Hepatocyte (in vitro differentiated cells): Measurements from ENCODE around the gene PYURF. TPM values are rescaled to one million over a fixed set of nuclear protein-coding genes. Genes with fewer than 3 reads are reported as not detected.

ENCODE experiments used
- DNase-seq: peaks from one replicate; pipeline ENCODE4 v3.0.0-alpha.2; 2016; ENCODE audit warnings: low spot score
- H2AFZ ChIP-seq: fragments of 200-600 bp; sonication (generic); 2 replicates; pipeline ENCODE4 v1.6.0; 2016; ENCODE audit warnings: antibody characterized with exemption, mild to moderate bottlenecking
- H3K27ac ChIP-seq: fragments of 200-600 bp; sonication (generic); 2 replicates; pipeline ENCODE4 v1.5.1; 2016; ENCODE audit warnings: mild to moderate bottlenecking
- H3K27me3 ChIP-seq: fragments of 200-600 bp; sonication (generic); 2 replicates; pipeline ENCODE4 v1.6.1; 2016
- H3K36me3 ChIP-seq: fragments of 200-600 bp; sonication (generic); replicated peaks from 2 replicates; pipeline ENCODE4 v1.5.1; 2016; ENCODE audit warnings: low read depth; ENCODE audit not compliant: insufficient read depth
- H3K4me1 ChIP-seq: fragments of 200-600 bp; sonication (generic); 2 replicates; pipeline ENCODE4 v1.5.1; 2016; ENCODE audit warnings: mild to moderate bottlenecking, moderate library complexity; ENCODE audit not compliant: insufficient read depth
- H3K4me2 ChIP-seq: fragments of 200-600 bp; sonication (generic); 2 replicates; pipeline ENCODE4 v1.6.0; 2016
- H3K4me3 ChIP-seq: fragments of 200-600 bp; sonication (generic); 2 replicates; pipeline ENCODE4 v1.5.1; 2016; ENCODE audit warnings: mild to moderate bottlenecking
- H3K79me2 ChIP-seq: fragments of 200-600 bp; sonication (generic); 2 replicates; pipeline ENCODE4 v1.6.0; 2017; ENCODE audit warnings: mild to moderate bottlenecking
- H3K9me2 ChIP-seq: fragments of 200-600 bp; sonication (generic); replicated peaks from 2 replicates; pipeline ENCODE4 v1.6.0; 2017; ENCODE audit warnings: mild to moderate bottlenecking; ENCODE audit not compliant: insufficient read depth
- H3K9me3 ChIP-seq: fragments of 200-600 bp; sonication (generic); 2 replicates; pipeline ENCODE4 v1.5.1; 2016; ENCODE audit warnings: low read depth, mild to moderate bottlenecking
- H4K20me1 ChIP-seq: fragments of 200-600 bp; sonication (generic); 2 replicates; pipeline ENCODE4 v1.6.0; 2016; ENCODE audit warnings: mild to moderate bottlenecking; ENCODE audit not compliant: insufficient read depth, poor library complexity, severe bottlenecking
- EZH2 ChIP-seq: fragments of 200-600 bp; sonication (generic); IDR thresholded peaks from 2 replicates; pipeline ENCODE4 v1.6.1; 2016; ENCODE audit warnings: antibody characterized with exemption, mild to moderate bottlenecking, borderline replicate concordance
- EZH2phosphoT487 ChIP-seq: fragments of 200-600 bp; sonication (generic); IDR thresholded peaks from one replicate; pipeline ENCODE4 v1.6.1; 2018; ENCODE audit warnings: antibody characterized with exemption, mild to moderate bottlenecking, low read depth, moderate library complexity; ENCODE audit not compliant: unreplicated experiment, severe bottlenecking
- WGBS: methylation state at CpG from one replicate; pipeline ENCODE4 v1.1.6; 2016; ENCODE audit warnings: low lambda C conversion rate; ENCODE audit errors: missing lambda C conversion rate; 5-methylcytosine and 5-hydroxymethylcytosine counted together
- polyA plus RNA-seq: library from polyadenylated mRNA; unstranded; fragments of >200 nt; fragmentation: Nextera tagmentation; extraction: Ambion mirVana; gene quantifications from 2 replicates; pipeline ENCODE4 v1.2.1, GENCODE V29; 2016
- total RNA-seq: library from RNA; depleted of rRNA; stranded (reverse); fragments of >200 nt; gene quantifications from 2 replicates; pipeline ENCODE4 v1.2.3, GENCODE V29; 2014
- TF ChIP-seq, protein P1 (sequence below): fragments of 200-600 bp; sonication (generic); IDR thresholded peaks from 2 replicates; pipeline ENCODE4 v1.5.1; 2016; ENCODE audit warnings: antibody characterized with exemption, mild to moderate bottlenecking; ENCODE audit not compliant: poor library complexity

The PYURF gene
- total and polyA plus RNA-seq, 2 experiments from 2014 or later, result 134 to 135 TPM

- H3K4me1 ChIP-seq, result no peaks in the 10 kb centered on the region
- no peak overlapping the region for H3K4me2 ChIP-seq
- TF ChIP-seq EZH2phosphoT487, result no peak
- TF ChIP-seq, protein P1, sequence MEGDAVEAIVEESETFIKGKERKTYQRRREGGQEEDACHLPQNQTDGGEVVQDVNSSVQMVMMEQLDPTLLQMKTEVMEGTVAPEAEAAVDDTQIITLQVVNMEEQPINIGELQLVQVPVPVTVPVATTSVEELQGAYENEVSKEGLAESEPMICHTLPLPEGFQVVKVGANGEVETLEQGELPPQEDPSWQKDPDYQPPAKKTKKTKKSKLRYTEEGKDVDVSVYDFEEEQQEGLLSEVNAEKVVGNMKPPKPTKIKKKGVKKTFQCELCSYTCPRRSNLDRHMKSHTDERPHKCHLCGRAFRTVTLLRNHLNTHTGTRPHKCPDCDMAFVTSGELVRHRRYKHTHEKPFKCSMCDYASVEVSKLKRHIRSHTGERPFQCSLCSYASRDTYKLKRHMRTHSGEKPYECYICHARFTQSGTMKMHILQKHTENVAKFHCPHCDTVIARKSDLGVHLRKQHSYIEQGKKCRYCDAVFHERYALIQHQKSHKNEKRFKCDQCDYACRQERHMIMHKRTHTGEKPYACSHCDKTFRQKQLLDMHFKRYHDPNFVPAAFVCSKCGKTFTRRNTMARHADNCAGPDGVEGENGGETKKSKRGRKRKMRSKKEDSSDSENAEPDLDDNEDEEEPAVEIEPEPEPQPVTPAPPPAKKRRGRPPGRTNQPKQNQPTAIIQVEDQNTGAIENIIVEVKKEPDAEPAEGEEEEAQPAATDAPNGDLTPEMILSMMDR, result no peak
- no peak for TF ChIP-seq EZH2
- no peaks in the 10 kb centered on the region for H3K9me3 ChIP-seq
- H2AFZ ChIP-seq, result no peak overlapping the region
- H4K20me1 ChIP-seq, result no peaks in the 10 kb centered on the region
- no peaks in the 10 kb centered on the region for H3K79me2 ChIP-seq
- DNase-seq, result no peak
- H3K27me3 ChIP-seq, result no peaks in the 10 kb centered on the region
- 62% methylated on average over 3 of the region's 3 CpGs for WGBS
- no peak overlapping the region for H3K27ac ChIP-seq
- H3K4me3 ChIP-seq, result no peak overlapping the region
- H3K36me3 ChIP-seq, result no peaks in the 10 kb centered on the region
- no peaks in the 10 kb centered on the region for H3K9me2 ChIP-seq
Measured at GRCh38 chr4:88531549-88531948, 8.0 kb upstream of the PYURF start.

- Histone ChIP-seq H3K4me2 (no peak overlapping the region), H3K4me1 (peaks cover 8% of the 10 kb centered on the region), H3K36me3 (no peaks in the 10 kb centered on the region), H3K27ac (no peak overlapping the region), H3K9me3 (no peaks in the 10 kb centered on the region), H2AFZ (no peak overlapping the region), H3K79me2 (peaks cover 10% of the 10 kb centered on the region), H3K27me3 (no peaks in the 10 kb centered on the region), H3K4me3 (no peak overlapping the region), H4K20me1 (no peaks in the 10 kb centered on the region), H3K9me2 (no peaks in the 10 kb centered on the region)
- WGBS, result 89% methylated on average over 3 of the region's 3 CpGs
- TF ChIP-seq EZH2phosphoT487 (no peak), EZH2 (no peak)
- TF ChIP-seq, protein P1, result peak; percentile 20
- no peak for DNase-seq
Measured at GRCh38 chr4:88528861-88529260, 5.3 kb upstream of the PYURF start.

GRCh38 chr4:88527787-88528186 is 4.2 kb upstream of the PYURF start:
- Histone ChIP-seq H3K9me3 (no peaks in the 10 kb centered on the region), H3K36me3 (no peaks in the 10 kb centered on the region), H3K4me2 (no peak overlapping the region), H2AFZ (no peak overlapping the region), H3K9me2 (no peaks in the 10 kb centered on the region), H4K20me1 (no peaks in the 10 kb centered on the region), H3K4me1 (peaks cover 8% of the 10 kb centered on the region), H3K4me3 (no peak overlapping the region), H3K79me2 (peaks cover 16% of the 10 kb centered on the region), H3K27me3 (no peaks in the 10 kb centered on the region), H3K27ac (no peak overlapping the region)
- TF ChIP-seq EZH2phosphoT487 (no peak), EZH2 (no peak)
- TF ChIP-seq, protein P1, result no peak
- DNase-seq, result no peak
- WGBS, result 95% methylated on average over 8 of the region's 8 CpGs
